ENCODE measurements around the gene CA10.

DNA sequence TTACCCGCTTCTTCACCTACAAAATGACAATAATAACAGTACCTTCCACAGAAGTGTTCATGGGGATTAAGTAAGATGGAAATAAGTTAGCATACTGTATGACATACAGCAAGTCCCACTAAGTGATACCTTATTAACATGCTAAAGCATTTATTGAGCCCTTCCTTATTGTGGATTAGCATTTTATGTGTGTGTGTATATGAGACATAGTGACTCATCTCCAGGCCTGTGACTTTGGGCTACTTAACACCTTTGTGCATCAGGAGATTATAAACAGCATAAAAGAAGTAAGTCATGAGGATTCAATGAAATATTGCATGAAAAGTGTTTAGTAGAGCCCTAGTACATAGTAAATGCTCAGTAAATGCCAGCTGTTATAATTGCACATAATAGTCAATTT lies 52.9 kb downstream of the CA10 start:
- TF ChIP-seq, protein P1, sequence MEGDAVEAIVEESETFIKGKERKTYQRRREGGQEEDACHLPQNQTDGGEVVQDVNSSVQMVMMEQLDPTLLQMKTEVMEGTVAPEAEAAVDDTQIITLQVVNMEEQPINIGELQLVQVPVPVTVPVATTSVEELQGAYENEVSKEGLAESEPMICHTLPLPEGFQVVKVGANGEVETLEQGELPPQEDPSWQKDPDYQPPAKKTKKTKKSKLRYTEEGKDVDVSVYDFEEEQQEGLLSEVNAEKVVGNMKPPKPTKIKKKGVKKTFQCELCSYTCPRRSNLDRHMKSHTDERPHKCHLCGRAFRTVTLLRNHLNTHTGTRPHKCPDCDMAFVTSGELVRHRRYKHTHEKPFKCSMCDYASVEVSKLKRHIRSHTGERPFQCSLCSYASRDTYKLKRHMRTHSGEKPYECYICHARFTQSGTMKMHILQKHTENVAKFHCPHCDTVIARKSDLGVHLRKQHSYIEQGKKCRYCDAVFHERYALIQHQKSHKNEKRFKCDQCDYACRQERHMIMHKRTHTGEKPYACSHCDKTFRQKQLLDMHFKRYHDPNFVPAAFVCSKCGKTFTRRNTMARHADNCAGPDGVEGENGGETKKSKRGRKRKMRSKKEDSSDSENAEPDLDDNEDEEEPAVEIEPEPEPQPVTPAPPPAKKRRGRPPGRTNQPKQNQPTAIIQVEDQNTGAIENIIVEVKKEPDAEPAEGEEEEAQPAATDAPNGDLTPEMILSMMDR (IDR thresholded peaks at IDR 0.05): no peak
- TF ChIP-seq POLR2A (IDR thresholded peaks at IDR 0.05): no peak

Measured in vagina (tissue), 2 donors.